Spleen (tissue), 7 donors: ENCODE measurements around the gene ULBP2.

Source experiments
- CTCF ChIP-seq, 11 experiments: fragments of 200-600 bp in 7 of 11; fragments of 450-650 bp in 4 of 11; sonication (generic) in 4 of 11; IDR thresholded peaks in 8 of 11; conservative IDR thresholded peaks in 3 of 11; 1 replicate in 7 of 11; 2 replicates in 4 of 11; pipeline versions ENCODE4 v1.4.0 to v1.8.0; 2016 to 2021; ENCODE audit warnings: antibody characterized with exemption in 11 of 11, inconsistent platforms in 4 of 11, mild to moderate bottlenecking in 1 of 11
- POLR2AphosphoS5 ChIP-seq, 3 donors: sonication (generic); formaldehyde crosslinking; IDR thresholded peaks; one replicate each; pipeline ENCODE4 v1.5.1; 2017; ENCODE audit warnings: antibody characterized with exemption in 3 of 3
- donor health status: DM: no; HTN: no; CAD: no; lungs with moderate emphysema.
- donor health status: DM: no; HTN: no; CAD: no.
- donor health status: DM: no; HTN: no; CAD: no.

GRCh38 chr6:149979293-149979692, 37.5 kb downstream of the ULBP2 start:
- TF ChIP-seq CTCF (IDR thresholded peaks at IDR 0.05 in 8 of 11, conservative IDR thresholded peaks at IDR 0.05 in 3 of 11) = no peak
- TF ChIP-seq POLR2AphosphoS5 (IDR thresholded peaks at IDR 0.05) = no peak
